BJ (cell line): ENCODE measurements around the gene ACTL7A. TPM values are rescaled to one million over a fixed set of nuclear protein-coding genes. Genes with fewer than 3 reads are reported as not detected.

Experiments
- CTCF ChIA-PET: fragments of 350-600 bp; formaldehyde crosslinking; extraction: SDS; loops from one replicate; lab custom pipeline; 2021; ENCODE audit warnings: antibody characterized with exemption, inconsistent platforms; lab: Yijun Ruan, JAX
- POLR2A ChIA-PET: fragments of 300-600 bp; sonication (Branson Sonifier 250); formaldehyde crosslinking; extraction: SDS; loops from one replicate; lab custom pipeline; 2021; ENCODE audit warnings: antibody characterized with exemption; lab: Charles Lee
- DNase-seq: peaks from one replicate; pipeline ENCODE4 v3.0.0-alpha.2; 2011; ENCODE audit warnings: low read depth
- H3K27me3 ChIP-seq: 2 replicates; pipeline ENCODE4 v1.6.0; 2011; ENCODE audit warnings: low read length; ENCODE audit not compliant: control insufficient read depth, insufficient read depth
- H3K36me3 ChIP-seq: 2 replicates; pipeline ENCODE4 v1.5.1; 2011; ENCODE audit warnings: low read length; ENCODE audit not compliant: control insufficient read depth, insufficient read depth
- H3K4me3 ChIP-seq: 2 replicates; pipeline ENCODE4 v1.5.1; 2011; ENCODE audit warnings: low read depth, mild to moderate bottlenecking, control low read depth, low read length
- CTCF ChIP-seq: IDR thresholded peaks from 2 replicates; pipeline ENCODE4 v1.5.1; 2011; ENCODE audit warnings: low read depth, mild to moderate bottlenecking, control low read depth, inconsistent platforms, low read length, moderate library complexity; ENCODE audit not compliant: insufficient read depth
- polyA plus RNA-seq: library from polyadenylated mRNA; depleted of rRNA; stranded (reverse); fragments of >200 nt; gene quantifications from 2 replicates; pipeline ENCODE4 v1.2.3, GENCODE V29; 2011; rRNA removed
- small RNA-seq: library from RNA; depleted of rRNA; stranded (forward); fragments of <200 nt; gene quantifications from one replicate; pipeline ENCODE3, GENCODE V24; 2012; ENCODE audit warnings: low replicate concordance, low read depth; ENCODE audit not compliant: insufficient read length

Gene ACTL7A
- polyA plus RNA-seq, 1 experiment = not detected

GRCh38 chr9:108904161-108904560 lies 42.1 kb downstream of the ACTL7A start:
- H3K27me3 ChIP-seq = no peaks in the 10 kb centered on the region
- ChIA-PET POLR2A (interaction anchor here (0.6 kb wide), 1 partner anchor 21 kb away, joined by 10 read pairs; no protein-coding TSS in a partner anchor), CTCF (interaction anchor here (1.1 kb wide), 1 partner anchor 16 kb away, joined by 3 read pairs; no protein-coding TSS in a partner anchor)
- DNase-seq = no peak
- TF ChIP-seq CTCF = no peak
- H3K4me3 ChIP-seq = no peak overlapping the region
- H3K36me3 ChIP-seq = peaks cover 16% of the 10 kb centered on the region

GRCh38 chr9:108905494-108905893 lies 43.4 kb downstream of the ACTL7A start:
- H3K27me3 ChIP-seq = no peaks in the 10 kb centered on the region
- no peak for DNase-seq
- POLR2A ChIA-PET = no interaction called here
- CTCF ChIA-PET = no interaction called here
- no peak for TF ChIP-seq CTCF
- H3K36me3 ChIP-seq = peaks cover 17% of the 10 kb centered on the region
- no peak overlapping the region for H3K4me3 ChIP-seq

GRCh38 chr9:108910402-108910801 lies 48.3 kb downstream of the ACTL7A start:
- CTCF ChIA-PET = interaction anchor here (0.9 to 1.1 kb wide), 2 partner anchors 16 to 18 kb away, joined by 3 read pairs; no protein-coding TSS in a partner anchor
- Histone ChIP-seq H3K36me3 (peaks cover 15% of the 10 kb centered on the region), H3K27me3 (no peaks in the 10 kb centered on the region), H3K4me3 (no peak overlapping the region)
- no peak for TF ChIP-seq CTCF
- no peak for DNase-seq
- POLR2A ChIA-PET = no interaction called here

- peaks cover 14% of the 10 kb centered on the region for H3K36me3 ChIP-seq
- TF ChIP-seq CTCF = no peak
- CTCF ChIA-PET = no interaction called here
Observed at GRCh38 chr9:108910914-108911313, 48.8 kb downstream of the ACTL7A start.

GRCh38 chr9:108911820-108912219 lies 49.8 kb downstream of the ACTL7A start:
- Histone ChIP-seq H3K27me3 (no peaks in the 10 kb centered on the region), H3K4me3 (no peak overlapping the region), H3K36me3 (peaks cover 10% of the 10 kb centered on the region)
- TF ChIP-seq CTCF = no peak
- ChIA-PET CTCF (no interaction called here), POLR2A (no interaction called here)
- no peak for DNase-seq

More at GRCh38 chr9:108910914-108911313, 48.8 kb downstream of the ACTL7A start:
- H3K27me3 ChIP-seq = no peaks in the 10 kb centered on the region
- no peak overlapping the region for H3K4me3 ChIP-seq
- no peak for DNase-seq
- POLR2A ChIA-PET = no interaction called here

Small RNA genes within 50 kb of the gene (small RNA-seq; reads per million reads assigned to genes)
- not detected for gene AL359692.1

Other genes starting within 250 kb of the ACTL7A start
- not detected in 2 replicates for gene ACTL7B, start 6.3 kb upstream of the ACTL7A start, polyA plus RNA-seq
- gene ELP1, start 71.9 kb downstream of the ACTL7A start, polyA plus RNA-seq = 16.0 and 22.0 TPM in 2 replicates
- 10.3 and 17.4 TPM in 2 replicates for gene ABITRAM, start 72.1 kb downstream of the ACTL7A start, polyA plus RNA-seq
- gene CTNNAL1, start 151.2 kb downstream of the ACTL7A start, polyA plus RNA-seq = 32.6 and 70.9 TPM in 2 replicates